ENCODE data around the gene ESM1. TPM values are rescaled to one million over a fixed set of nuclear protein-coding genes. Genes with fewer than 3 reads are reported as not detected.
"Not testable (repeated sequence)": the region's sequence is repeated elsewhere in the genome, so short reads cannot be mapped to it uniquely, and the experiment has no call there.

Gene ESM1
- total and polyA plus RNA-seq, 4 donors, result 3.8 to 48.0 (median 10.0) TPM

GRCh38 chr5:55021821-55022220 is 36.4 kb upstream of the ESM1 start:
- Histone ChIP-seq H3K9ac (ENCODE audit: insufficient read depth in 1 of 2, low read length in 2 of 2) (no peak overlapping the region), H3K4me3 (no peak overlapping the region), H3K27ac (ENCODE audit: low read depth in 1 of 2, low read length in 1 of 2) (no peak overlapping the region), H3K4me1 (ENCODE audit: control insufficient read depth in 5 of 5, insufficient read depth in 5 of 5, low read length in 5 of 5) (no peaks in the 10 kb centered on the region), H3K27me3 (ENCODE audit: control insufficient read depth in 3 of 3, insufficient read depth in 3 of 3, low read length in 2 of 3) (no peaks in the 10 kb centered on the region), H3K36me3 (ENCODE audit: control insufficient read depth in 4 of 4, insufficient read depth in 4 of 4, low read length in 4 of 4) (no peaks in the 10 kb centered on the region), H3K9me3 (ENCODE audit: control insufficient read depth in 4 of 4, insufficient read depth in 3 of 4, low read length in 3 of 4) (peaks cover 0 to 2% (median 0%) of the 10 kb centered on the region in 4 donors)
- no peak for TF ChIP-seq CTCF (IDR thresholded peaks at IDR 0.05; ENCODE audit: control extremely low read depth, extremely low read depth)
- 89 to 93% methylated on average over 4 of the region's 4 CpGs for WGBS, 2 donors
- ATAC-seq (ENCODE audit: insufficient read depth, low FRiP score), result no peak
- no peak for DNase-seq

- H3K9ac ChIP-seq (ENCODE audit: insufficient read depth in 1 of 2, low read length in 2 of 2), result no peak overlapping the region
- no peak for TF ChIP-seq CTCF (IDR thresholded peaks at IDR 0.05; ENCODE audit: control extremely low read depth, extremely low read depth)
- ATAC-seq (ENCODE audit: insufficient read depth, low FRiP score), result no peak
- no peak overlapping the region for H3K4me3 ChIP-seq
- H3K27ac ChIP-seq (ENCODE audit: low read depth in 1 of 2, low read length in 1 of 2), result no peak overlapping the region
- no peaks in the 10 kb centered on the region for H3K27me3 ChIP-seq (ENCODE audit: control insufficient read depth in 3 of 3, insufficient read depth in 3 of 3, low read length in 2 of 3)
- 83 to 93% methylated on average over 6 of the region's 6 CpGs for WGBS, 2 donors
- H3K36me3 ChIP-seq (ENCODE audit: control insufficient read depth in 4 of 4, insufficient read depth in 4 of 4, low read length in 4 of 4), result no peaks in the 10 kb centered on the region
- H3K9me3 ChIP-seq (ENCODE audit: control insufficient read depth in 4 of 4, insufficient read depth in 3 of 4, low read length in 3 of 4), result peaks cover 0 to 2% (median 0%) of the 10 kb centered on the region in 4 donors
- no peaks in the 10 kb centered on the region for H3K4me1 ChIP-seq (ENCODE audit: control insufficient read depth in 5 of 5, insufficient read depth in 5 of 5, low read length in 5 of 5)
- no peak for DNase-seq
Observed at GRCh38 chr5:55021410-55021809, 36.0 kb upstream of the ESM1 start.

- not testable (repeated sequence) for H3K4me1 ChIP-seq (ENCODE audit: control insufficient read depth in 5 of 5, insufficient read depth in 5 of 5, low read length in 5 of 5); H3K4me3 ChIP-seq; ATAC-seq (ENCODE audit: insufficient read depth, low FRiP score); H3K27me3 ChIP-seq (ENCODE audit: control insufficient read depth in 3 of 3, insufficient read depth in 3 of 3, low read length in 2 of 3); DNase-seq; H3K36me3 ChIP-seq (ENCODE audit: control insufficient read depth in 4 of 4, insufficient read depth in 4 of 4, low read length in 4 of 4); H3K27ac ChIP-seq (ENCODE audit: low read depth in 1 of 2, low read length in 1 of 2); H3K9ac ChIP-seq (ENCODE audit: insufficient read depth in 1 of 2, low read length in 2 of 2)
- 78 to 97% methylated on average over 1 of the region's 1 CpG for WGBS, 2 donors
- peaks cover 0 to 12% (median 4%) of the 10 kb centered on the region in 4 donors for H3K9me3 ChIP-seq (ENCODE audit: control insufficient read depth in 4 of 4, insufficient read depth in 3 of 4, low read length in 3 of 4)
Observed at GRCh38 chr5:55010149-55010548, 24.8 kb upstream of the ESM1 start.

GRCh38 chr5:55004729-55005128 is 19.3 kb upstream of the ESM1 start:
- Histone ChIP-seq H3K27ac (ENCODE audit: low read depth in 1 of 2, low read length in 1 of 2) (no peak overlapping the region), H3K36me3 (ENCODE audit: control insufficient read depth in 4 of 4, insufficient read depth in 4 of 4, low read length in 4 of 4) (no peaks in the 10 kb centered on the region), H3K9ac (ENCODE audit: insufficient read depth in 1 of 2, low read length in 2 of 2) (no peak overlapping the region), H3K27me3 (ENCODE audit: control insufficient read depth in 3 of 3, insufficient read depth in 3 of 3, low read length in 2 of 3) (peaks cover 0 to 2% (median 0%) of the 10 kb centered on the region in 3 donors), H3K9me3 (ENCODE audit: control insufficient read depth in 4 of 4, insufficient read depth in 3 of 4, low read length in 3 of 4) (peaks cover 0 to 5% (median 0%) of the 10 kb centered on the region in 4 donors), H3K4me1 (ENCODE audit: control insufficient read depth in 5 of 5, insufficient read depth in 5 of 5, low read length in 5 of 5) (peaks cover 0 to 3% (median 0%) of the 10 kb centered on the region in 5 donors), H3K4me3 (no peak overlapping the region)
- ATAC-seq (ENCODE audit: insufficient read depth, low FRiP score), result no peak
- 79 to 90% methylated on average over 1 of the region's 1 CpG for WGBS, 2 donors
- TF ChIP-seq CTCF (IDR thresholded peaks at IDR 0.05; ENCODE audit: control extremely low read depth, extremely low read depth), result no peak
- DNase-seq, result no peak

Measured in lung (tissue), 12 donors.